T-cell (primary cell): ENCODE measurements around the gene LMBRD1. TPM values are rescaled to one million over a fixed set of nuclear protein-coding genes. Genes with fewer than 3 reads are reported as not detected.

Source experiments
- ATAC-seq, 4 experiments: fragments of 200-7000 bp in 3 of 4; fragments of 150-1000 bp in 1 of 4; cut with Tn5 transposase; replicated peaks in 1 of 4; 1 replicate in 3 of 4; 2 replicates in 1 of 4; pipeline ENCODE4 v1.10.0; 2021; ENCODE audit warnings: moderate library complexity in 3 of 4, mild to moderate bottlenecking in 2 of 4, moderate number of reproducible peaks in 1 of 4
- CTCF ChIA-PET, 2 donors: fragments of 300-600 bp; sonication (Branson Sonifier 250); formaldehyde crosslinking; loops; one replicate each; lab custom pipeline; 2022; ENCODE audit warnings: antibody characterized with exemption in 2 of 2; lab: Charles Lee
- POLR2A ChIA-PET, 2 donors: fragments of 300-600 bp; sonication (Branson Sonifier 250); formaldehyde crosslinking; loops; one replicate each; lab custom pipeline; 2022; ENCODE audit warnings: antibody characterized with exemption in 2 of 2; lab: Charles Lee
- DNase-seq, 35 experiments: peaks; one replicate each; pipeline versions ENCODE4 v3.0.0 to v3.0.0-alpha.2; 2013 to 2023
- H3K27ac ChIP-seq: one replicate; pipeline ENCODE4 v1.5.1; 2013; ENCODE audit warnings: low read length
- H3K27me3 ChIP-seq, 2 experiments: replicated peaks in 1 of 2; 1 replicate in 1 of 2; 2 replicates in 1 of 2; pipeline versions ENCODE4 v1.6.1 to v1.7.0; 2013; ENCODE audit warnings: low read length in 1 of 2, mixed read lengths in 1 of 2; ENCODE audit not compliant: control insufficient read depth in 2 of 2, insufficient read depth in 2 of 2; ENCODE audit errors: extremely low read depth in 1 of 2
- H3K36me3 ChIP-seq, 2 donors: 1 replicate in 1 of 2; 2 replicates in 1 of 2; pipeline versions ENCODE4 v1.6.1 to v1.7.0; 2013; ENCODE audit warnings: low read length in 1 of 2; ENCODE audit not compliant: control insufficient read depth in 2 of 2, insufficient read depth in 1 of 2; ENCODE audit errors: extremely low read depth in 1 of 2
- H3K4me1 ChIP-seq, 2 experiments: 1 replicate in 1 of 2; 2 replicates in 1 of 2; pipeline versions ENCODE4 v1.6.1 to v1.7.0; 2013; ENCODE audit warnings: low read length in 2 of 2, mixed read lengths in 1 of 2; ENCODE audit not compliant: insufficient read depth in 2 of 2, control insufficient read depth in 1 of 2; ENCODE audit errors: extremely low read depth in 1 of 2
- H3K4me3 ChIP-seq, 2 donors: 1 replicate in 1 of 2; 2 replicates in 1 of 2; pipeline versions ENCODE4 v1.5.1 to v1.7.0; 2013; ENCODE audit warnings: mild to moderate bottlenecking in 2 of 2, low read length in 1 of 2, moderate library complexity in 1 of 2; ENCODE audit not compliant: control insufficient read depth in 1 of 2; ENCODE audit errors: extremely low read depth in 1 of 2
- H3K9me3 ChIP-seq: 2 replicates; pipeline ENCODE4 v1.7.0; 2013
- H3K27ac Mint-ChIP-seq, 2 donors: one replicate each; pipeline ENCODE4 v1.8.0; 2020 to 2021; ENCODE audit warnings: mild to moderate bottlenecking in 2 of 2, mixed read lengths in 2 of 2
- H3K27me3 Mint-ChIP-seq, 2 donors: one replicate each; pipeline ENCODE4 v1.8.0; 2021 to 2022; ENCODE audit warnings: mixed read lengths in 2 of 2
- H3K36me3 Mint-ChIP-seq: one replicate; pipeline ENCODE4 v1.8.0; 2021; ENCODE audit warnings: mixed read lengths
- H3K4me1 Mint-ChIP-seq, 3 donors: one replicate each; pipeline ENCODE4 v1.8.0; 2020 to 2022; ENCODE audit warnings: mixed read lengths in 3 of 3, mild to moderate bottlenecking in 1 of 3
- H3K4me3 Mint-ChIP-seq, 3 donors: one replicate each; pipeline ENCODE4 v1.8.0; 2020 to 2022; ENCODE audit warnings: mild to moderate bottlenecking in 3 of 3, mixed read lengths in 3 of 3, moderate library complexity in 3 of 3
- H3K9me3 Mint-ChIP-seq, 3 donors: one replicate each; pipeline ENCODE4 v1.8.0; 2020 to 2022; ENCODE audit warnings: mixed read lengths in 3 of 3
- WGBS: methylation state at CpG from one replicate; pipeline ENCODE4 v1.1.5; 2013; ENCODE audit warnings: missing lambda C conversion rate; ENCODE audit not compliant: insufficient coverage; 5-methylcytosine and 5-hydroxymethylcytosine counted together
- total RNA-seq, 35 experiments: library from RNA in 6 of 35; stranded (reverse) in 6 of 35; fragments of 120-200 nt in 1 of 35; gene quantifications; one replicate each; pipeline versions ENCODE4 v1.2.1 to v1.2.4 and lab custom pipeline; 2013 to 2026

Gene LMBRD1
- 10 to 100 TPM; 37.1 to 41.5 (median 37.7) TPM for total RNA-seq
- total RNA-seq (2013), result 52.8 TPM
- 22.4 to 79.6 (median 59.8) reads per million in 29 experiments for total RNA-seq (lab: John Stamatoyannopoulos, UW)

- WGBS, result 0% methylated on average over 21 of the region's 39 CpGs
- peak; percentile 84 to 93 (median 92) for ATAC-seq
- H3K4me3 ChIP-seq, result peak within 1 kb of the TSS; percentile 68 to 91
Observed at GRCh38 chr6:69796642-69797390, at the start of gene LMBRD1. Gene LMBRD1, minus strand, starts transcription at chr6:69797010. Its CDS starts 129 bp downstream, at chr6:69796881.

GRCh38 chr6:69846312-69846711, 49.5 kb upstream of the LMBRD1 start:
- Histone ChIP-seq H3K9me3 (no peaks in the 10 kb centered on the region), H3K27ac (no peak overlapping the region), H3K36me3 (no peaks in the 10 kb centered on the region), H3K4me3 (no peak overlapping the region), H3K4me1 (no peaks in the 10 kb centered on the region), H3K27me3 (peaks cover 0 to 6% of the 10 kb centered on the region in 2 experiments)
- POLR2A ChIA-PET, result interaction anchor here in 1 of 2 donors (0.6 kb wide), 1 partner anchor 62 kb away, joined by 4 read pairs; no protein-coding TSS in a partner anchor
- ATAC-seq, result no peak
- Mint-ChIP-seq H3K9me3 (no peaks in the 10 kb centered on the region), H3K27ac (no peak overlapping the region), H3K36me3 (no peaks in the 10 kb centered on the region), H3K4me1 (no peaks in the 10 kb centered on the region), H3K27me3 (peaks cover 19 to 28% of the 10 kb centered on the region in 2 donors), H3K4me3 (no peak overlapping the region)
- WGBS, result 80% methylated on average over 1 of the region's 2 CpGs
- CTCF ChIA-PET, result no interaction called here
- DNase-seq, result no peak

More at GRCh38 chr6:69796642-69797390, at the start of gene LMBRD1:
- DNase-seq, result peak; percentile 95 to 100 (median 98)
- H3K27me3 ChIP-seq, result no peaks in the 10 kb centered on the region
- CTCF ChIA-PET, result interaction anchor here (0.6 to 2.8 kb wide), 18 partner anchors 11 to 871 kb away, joined by 3 to 34 read pairs (median 4); partner anchors contain the start of genes COL19A1 (in 1 of the 2), FAM135A (in 1 of the 2), SDHAF4 (in 1 of the 2) and SMAP1 (in 1 of the 2)
- H3K36me3 ChIP-seq, result no peaks in the 10 kb centered on the region
- POLR2A ChIA-PET, result interaction anchor here (0.5 to 1.0 kb wide), 5 partner anchors 10 to 878 kb away, joined by 3 to 13 read pairs (median 3); no protein-coding TSS in a partner anchor
- H3K9me3 Mint-ChIP-seq, result no peaks in the 10 kb centered on the region
- H3K36me3 Mint-ChIP-seq, result no peaks in the 10 kb centered on the region
- H3K27ac Mint-ChIP-seq, result peak within 1 kb of the TSS; percentile 91 to 93
- H3K9me3 ChIP-seq, result no peaks in the 10 kb centered on the region
- peak within 1 kb of the TSS; percentile 96 for H3K27ac ChIP-seq
- no peaks in the 10 kb centered on the region for H3K27me3 Mint-ChIP-seq
- H3K4me1 Mint-ChIP-seq, result peaks cover 48 to 51% (median 50%) of the 10 kb centered on the region in 3 donors
- peaks cover 10 to 17% of the 10 kb centered on the region in 2 experiments for H3K4me1 ChIP-seq
- H3K4me3 Mint-ChIP-seq, result peak within 1 kb of the TSS; percentile 89 to 94 (median 93)

GRCh38 chr6:69843189-69843588, 46.4 kb upstream of the LMBRD1 start:
- DNase-seq, result no peak
- no peaks in the 10 kb centered on the region for H3K4me1 ChIP-seq
- CTCF ChIA-PET, result no interaction called here
- H3K9me3 ChIP-seq, result no peaks in the 10 kb centered on the region
- no peak overlapping the region for H3K4me3 ChIP-seq
- ATAC-seq, result no peak
- peaks cover 0 to 6% of the 10 kb centered on the region in 2 experiments for H3K27me3 ChIP-seq
- Mint-ChIP-seq H3K9me3 (no peaks in the 10 kb centered on the region), H3K4me3 (no peak overlapping the region), H3K36me3 (no peaks in the 10 kb centered on the region), H3K27me3 (peaks cover 22 to 31% of the 10 kb centered on the region in 2 donors), H3K4me1 (no peaks in the 10 kb centered on the region), H3K27ac (no peak overlapping the region)
- H3K27ac ChIP-seq, result no peak overlapping the region
- no peaks in the 10 kb centered on the region for H3K36me3 ChIP-seq
- no CpG with 5 or more reads among the region's 1 CpG for WGBS
- POLR2A ChIA-PET, result no interaction called here

GRCh38 chr6:69841862-69842261, 45.1 kb upstream of the LMBRD1 start:
- H3K4me3 Mint-ChIP-seq, result no peak overlapping the region
- no peak overlapping the region for H3K27ac ChIP-seq
- H3K4me1 Mint-ChIP-seq, result no peaks in the 10 kb centered on the region
- H3K9me3 ChIP-seq, result no peaks in the 10 kb centered on the region
- peaks cover 0 to 6% of the 10 kb centered on the region in 2 experiments for H3K27me3 ChIP-seq
- H3K9me3 Mint-ChIP-seq, result no peaks in the 10 kb centered on the region
- DNase-seq (no peak), ATAC-seq (no peak)
- H3K4me1 ChIP-seq, result no peaks in the 10 kb centered on the region
- no peaks in the 10 kb centered on the region for H3K36me3 Mint-ChIP-seq
- H3K36me3 ChIP-seq, result no peaks in the 10 kb centered on the region
- ChIA-PET POLR2A (no interaction called here), CTCF (interaction anchor here in 1 of 2 donors (0.7 kb wide), 1 partner anchor 1144 kb away, joined by 3 read pairs; no protein-coding TSS in a partner anchor)
- H3K27me3 Mint-ChIP-seq, result peaks cover 24% of the 10 kb centered on the region in 2 donors
- H3K4me3 ChIP-seq, result no peak overlapping the region
- WGBS, result 78% methylated on average over 1 of the region's 1 CpG
- no peak overlapping the region for H3K27ac Mint-ChIP-seq

- Mint-ChIP-seq H3K9me3 (no peaks in the 10 kb centered on the region), H3K27ac (no peak overlapping the region), H3K4me1 (peaks cover 1 to 9% (median 8%) of the 10 kb centered on the region in 3 donors), H3K36me3 (no peaks in the 10 kb centered on the region), H3K27me3 (peaks cover 7 to 14% of the 10 kb centered on the region in 2 donors), H3K4me3 (no peak overlapping the region)
- H3K36me3 ChIP-seq, result no peaks in the 10 kb centered on the region
- ChIA-PET POLR2A (interaction anchor here in 1 of 2 donors (0.6 to 1.0 kb wide), 2 partner anchors 20 to 22 kb away, joined by 3 to 6 read pairs; no protein-coding TSS in a partner anchor), CTCF (interaction anchor here in 1 of 2 donors (0.7 kb wide), 1 partner anchor 10 kb away, joined by 4 read pairs; no protein-coding TSS in a partner anchor)
- no peaks in the 10 kb centered on the region for H3K9me3 ChIP-seq
- no peak overlapping the region for H3K27ac ChIP-seq
- H3K27me3 ChIP-seq, result no peaks in the 10 kb centered on the region
- no CpG with 5 or more reads among the region's 5 CpGs for WGBS
- H3K4me3 ChIP-seq, result no peak overlapping the region
- H3K4me1 ChIP-seq, result no peaks in the 10 kb centered on the region
- ATAC-seq (peak; percentile 53 to 75 (median 66)), DNase-seq (peak in 3 of 35 experiments; percentile 4 to 61 (median 14))
Observed at GRCh38 chr6:69835414-69836179, 38.8 kb upstream of the LMBRD1 start.

GRCh38 chr6:69832558-69832957, 35.7 kb upstream of the LMBRD1 start:
- Histone ChIP-seq H3K36me3 (no peaks in the 10 kb centered on the region), H3K27me3 (no peaks in the 10 kb centered on the region), H3K4me3 (no peak overlapping the region), H3K9me3 (no peaks in the 10 kb centered on the region), H3K4me1 (no peaks in the 10 kb centered on the region), H3K27ac (no peak overlapping the region)
- no peak overlapping the region for H3K27ac Mint-ChIP-seq
- no peak overlapping the region for H3K4me3 Mint-ChIP-seq
- DNase-seq (no peak), ATAC-seq (no peak)
- no peaks in the 10 kb centered on the region for H3K9me3 Mint-ChIP-seq
- H3K27me3 Mint-ChIP-seq, result peaks cover 4 to 7% of the 10 kb centered on the region in 2 donors
- H3K4me1 Mint-ChIP-seq, result peaks cover 1 to 9% (median 8%) of the 10 kb centered on the region in 3 donors
- ChIA-PET POLR2A (no interaction called here), CTCF (interaction anchor here in 1 of 2 donors (0.6 kb wide), 1 partner anchor 17 kb away, joined by 4 read pairs; no protein-coding TSS in a partner anchor)
- H3K36me3 Mint-ChIP-seq, result no peaks in the 10 kb centered on the region
